Measurements from ENCODE around the gene CIAO3.

DNA sequence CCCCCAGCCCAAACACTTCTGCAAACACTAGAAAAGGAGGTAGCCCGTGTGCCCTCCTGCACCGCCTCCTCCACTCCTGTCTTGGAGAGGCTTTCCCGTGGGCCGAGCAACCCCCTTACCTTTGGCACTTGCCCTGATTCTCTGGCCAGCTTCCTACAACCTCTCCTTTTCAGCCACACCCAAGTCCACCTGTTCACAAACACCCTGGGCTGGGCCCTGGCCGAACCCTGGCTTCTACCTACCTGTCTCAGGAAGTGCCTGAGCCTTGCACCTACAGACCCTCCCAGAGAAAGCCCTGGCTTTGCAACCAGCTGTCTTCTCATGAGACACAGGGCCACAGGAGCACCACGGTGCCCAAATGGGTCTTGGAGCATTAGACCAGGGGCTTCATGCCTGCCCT is 21.9 kb downstream of the CIAO3 start:
- TF ChIP-seq TAF1 (IDR thresholded peaks at IDR 0.05; ENCODE audit: borderline replicate concordance, low read depth, low read length) (no peak), POLR2AphosphoS5 (IDR thresholded peaks at IDR 0.05; ENCODE audit: low read depth, low read length) (no peak), POLR2A (IDR thresholded peaks at IDR 0.05; ENCODE audit: low read depth, low read length) (no peak)
